CD4-positive, alpha-beta T cell treated with Interleukin-2 at 100 ng/mL for 4 hours (primary cell): ENCODE measurements around the gene SARM1.

Source experiments
- DNase-seq: peaks from one replicate; pipeline ENCODE4 v3.0.0-alpha.2; 2020; ENCODE audit warnings: low spot score

SARM1 gene

GRCh38 chr17:28395968-28396367, 24.5 kb downstream of the SARM1 start:
- DNase-seq: no peak

GRCh38 chr17:28396635-28397239, 25.2 kb downstream of the SARM1 start:
- no peak for DNase-seq

- DNase-seq: no peak
These were observed 25.8 kb downstream of the SARM1 start for GRCh38 chr17:28397275-28397674.

- DNase-seq: no peak
These were observed 26.3 kb downstream of the SARM1 start for GRCh38 chr17:28397687-28398279.

GRCh38 chr17:28398280-28398981, 26.9 kb downstream of the SARM1 start:
- DNase-seq: no peak

GRCh38 chr17:28399808-28400207, 28.3 kb downstream of the SARM1 start:
- no peak for DNase-seq

GRCh38 chr17:28402224-28402630, 30.7 kb downstream of the SARM1 start:
- DNase-seq: no peak

- no peak for DNase-seq
These were observed 31.4 kb downstream of the SARM1 start for GRCh38 chr17:28402844-28403243.

- DNase-seq: no peak
These were observed 32.5 kb downstream of the SARM1 start for GRCh38 chr17:28404007-28404406.

GRCh38 chr17:28404461-28404811, 32.9 kb downstream of the SARM1 start:
- no peak for DNase-seq

GRCh38 chr17:28404812-28405570, 33.5 kb downstream of the SARM1 start:
- DNase-seq: no peak

GRCh38 chr17:28405632-28406472, 34.4 kb downstream of the SARM1 start, which contains the start of gene SLC46A1:
SLC46A1 (minus strand) TSS chr17:28406212; CDS start chr17:28406114, 98 bp downstream.
- DNase-seq: peak; percentile 27

GRCh38 chr17:28406473-28406814, 35.0 kb downstream of the SARM1 start:
- no peak for DNase-seq

- no peak for DNase-seq
These were observed 35.9 kb downstream of the SARM1 start for GRCh38 chr17:28407130-28407973.

GRCh38 chr17:28407974-28408306, 36.4 kb downstream of the SARM1 start:
- DNase-seq: no peak

- DNase-seq: no peak
These were observed 40.6 kb downstream of the SARM1 start for GRCh38 chr17:28412099-28412498.

- DNase-seq: no peak
These were observed 42.3 kb downstream of the SARM1 start for GRCh38 chr17:28413804-28414203.

GRCh38 chr17:28415886-28416285, 44.4 kb downstream of the SARM1 start:
- DNase-seq: no peak

- peak; percentile 64 for DNase-seq
These were observed 45.3 kb downstream of the SARM1 start for GRCh38 chr17:28416703-28417311.

GRCh38 chr17:28421787-28422305, 50.4 kb downstream of the SARM1 start:
- no peak for DNase-seq
